Thyroid gland (tissue), 4 donors: ENCODE results near the gene USP6NL.

Source experiments
- POLR2A ChIP-seq, 2 donors: fragments of 450-650 bp; IDR thresholded peaks; one replicate each; pipeline ENCODE4 v1.6.1; 2017; ENCODE audit warnings: antibody characterized with exemption in 2 of 2, mild to moderate bottlenecking in 2 of 2, moderate library complexity in 1 of 2
- TF ChIP-seq, protein P1 (sequence below), 6 experiments: fragments of 200-600 bp in 3 of 6; fragments of 450-650 bp in 3 of 6; sonication (generic) in 3 of 6; IDR thresholded peaks; one replicate each; pipeline ENCODE4 v1.5.1; 2016 to 2019; ENCODE audit warnings: antibody characterized with exemption in 6 of 6, mild to moderate bottlenecking in 2 of 6, inconsistent platforms in 1 of 6, moderate library complexity in 1 of 6

DNA sequence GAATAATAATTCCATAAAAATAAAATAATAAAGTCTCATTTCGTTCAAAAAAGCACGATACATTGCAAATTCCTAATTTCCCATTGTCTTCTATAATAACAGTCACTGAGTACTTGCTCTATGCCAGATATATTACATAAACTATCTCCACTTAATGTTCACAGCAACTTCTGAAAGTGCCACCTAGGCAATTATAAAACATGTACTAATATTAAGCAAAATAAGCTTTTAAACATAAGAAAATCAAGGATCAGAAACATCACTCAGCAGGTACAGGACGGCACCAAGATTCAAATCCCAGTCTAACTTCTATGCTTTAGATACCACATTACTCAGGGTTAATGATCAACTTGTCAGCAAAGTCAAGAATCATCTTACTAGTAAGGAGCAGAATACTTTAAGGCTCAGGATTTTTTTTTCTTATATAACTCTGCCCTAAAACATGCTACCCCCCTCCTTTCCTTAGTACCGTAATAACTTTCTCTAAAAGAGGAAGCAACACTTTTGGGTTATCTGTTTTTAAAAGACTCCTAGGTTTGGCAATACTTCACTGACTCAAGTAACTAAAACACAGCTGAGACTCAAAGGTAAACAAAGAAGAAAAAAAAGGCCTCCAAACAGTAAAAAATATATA lies 51.3 kb downstream of the USP6NL start:
- TF ChIP-seq POLR2A (IDR thresholded peaks at IDR 0.05) = no peak
- TF ChIP-seq, protein P1, sequence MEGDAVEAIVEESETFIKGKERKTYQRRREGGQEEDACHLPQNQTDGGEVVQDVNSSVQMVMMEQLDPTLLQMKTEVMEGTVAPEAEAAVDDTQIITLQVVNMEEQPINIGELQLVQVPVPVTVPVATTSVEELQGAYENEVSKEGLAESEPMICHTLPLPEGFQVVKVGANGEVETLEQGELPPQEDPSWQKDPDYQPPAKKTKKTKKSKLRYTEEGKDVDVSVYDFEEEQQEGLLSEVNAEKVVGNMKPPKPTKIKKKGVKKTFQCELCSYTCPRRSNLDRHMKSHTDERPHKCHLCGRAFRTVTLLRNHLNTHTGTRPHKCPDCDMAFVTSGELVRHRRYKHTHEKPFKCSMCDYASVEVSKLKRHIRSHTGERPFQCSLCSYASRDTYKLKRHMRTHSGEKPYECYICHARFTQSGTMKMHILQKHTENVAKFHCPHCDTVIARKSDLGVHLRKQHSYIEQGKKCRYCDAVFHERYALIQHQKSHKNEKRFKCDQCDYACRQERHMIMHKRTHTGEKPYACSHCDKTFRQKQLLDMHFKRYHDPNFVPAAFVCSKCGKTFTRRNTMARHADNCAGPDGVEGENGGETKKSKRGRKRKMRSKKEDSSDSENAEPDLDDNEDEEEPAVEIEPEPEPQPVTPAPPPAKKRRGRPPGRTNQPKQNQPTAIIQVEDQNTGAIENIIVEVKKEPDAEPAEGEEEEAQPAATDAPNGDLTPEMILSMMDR (IDR thresholded peaks at IDR 0.05) = no peak
